OCI-LY1 (cell line): ENCODE measurements around the gene RALBP1.

Source experiments
- H2AFZ ChIP-seq: fragments of 200-600 bp; sonication (generic), shearing (Covaris generic); 2 replicates; pipeline ENCODE4 v1.6.0; 2014; ENCODE audit warnings: antibody characterized with exemption, mild to moderate bottlenecking, low read length
- H3F3A ChIP-seq: fragments of 200-600 bp; sonication (generic), shearing (Covaris generic); 2 replicates; pipeline ENCODE4 v1.6.0; 2014; ENCODE audit warnings: mild to moderate bottlenecking, antibody characterized with exemption, low read length, moderate library complexity; ENCODE audit not compliant: insufficient read depth
- H3K27ac ChIP-seq: fragments of 200-600 bp; sonication (generic); 2 replicates; pipeline ENCODE4 v1.5.1; 2014; ENCODE audit warnings: low read length, mixed run types, mild to moderate bottlenecking, low read depth; ENCODE audit not compliant: poor library complexity, severe bottlenecking
- H3K27me3 ChIP-seq: fragments of 200-600 bp; sonication (generic); 2 replicates; pipeline ENCODE4 v1.6.0; 2014; ENCODE audit warnings: antibody characterized with exemption, mild to moderate bottlenecking, low read length, moderate library complexity; ENCODE audit not compliant: insufficient read depth
- H3K36me3 ChIP-seq: fragments of 200-600 bp; sonication (generic); 2 replicates; pipeline ENCODE4 v1.6.1; 2014; ENCODE audit warnings: mild to moderate bottlenecking, antibody characterized with exemption, low read length, moderate library complexity, mixed read lengths; ENCODE audit not compliant: insufficient read depth
- H3K4me1 ChIP-seq: fragments of 200-600 bp; sonication (generic); 2 replicates; pipeline ENCODE4 v1.5.1; 2014; ENCODE audit warnings: mild to moderate bottlenecking, low read length, moderate library complexity; ENCODE audit not compliant: insufficient read depth, severe bottlenecking
- H3K4me2 ChIP-seq: fragments of 200-600 bp; sonication (generic), shearing (Covaris generic); 2 replicates; pipeline ENCODE4 v1.6.1; 2014; ENCODE audit warnings: low read length
- H3K4me3 ChIP-seq: fragments of 200-600 bp; sonication (generic); 2 replicates; pipeline ENCODE4 v1.5.1; 2014; ENCODE audit warnings: low read length, low read depth, mild to moderate bottlenecking, mixed read lengths; ENCODE audit not compliant: poor library complexity, severe bottlenecking
- H3K79me2 ChIP-seq: fragments of 200-600 bp; shearing (Covaris generic); 2 replicates; pipeline ENCODE4 v1.6.1; 2016; ENCODE audit warnings: mixed run types, low read length, mixed read lengths; ENCODE audit not compliant: insufficient read depth
- H3K9ac ChIP-seq: fragments of 200-600 bp; sonication (generic), shearing (Covaris generic); 2 replicates; pipeline ENCODE4 v1.6.1; 2014; ENCODE audit warnings: mild to moderate bottlenecking, low read length, mixed read lengths
- H3K9me2 ChIP-seq: fragments of 200-600 bp; sonication (generic), shearing (Covaris generic); 2 replicates; pipeline ENCODE4 v1.6.1; 2014; ENCODE audit warnings: low read depth, mild to moderate bottlenecking, low read length, mixed read lengths
- H3K9me3 ChIP-seq: fragments of 200-600 bp; shearing (Covaris generic); 2 replicates; pipeline ENCODE4 v1.6.1; 2014; ENCODE audit warnings: low read length, mixed read lengths
- H4K20me1 ChIP-seq: fragments of 200-600 bp; sonication (generic), shearing (Covaris generic); 2 replicates; pipeline ENCODE4 v1.6.0; 2016; ENCODE audit warnings: mild to moderate bottlenecking, low read length; ENCODE audit not compliant: insufficient read depth
- CTCF ChIP-seq: fragments of 200-600 bp; sonication (generic), shearing (Covaris generic); IDR thresholded peaks from 2 replicates; pipeline ENCODE4 v1.5.1; 2017; ENCODE audit warnings: mild to moderate bottlenecking, antibody characterized with exemption, low read length, moderate library complexity, mixed read lengths
- EZH2 ChIP-seq: fragments of 200-600 bp; sonication (generic), shearing (Covaris generic); IDR thresholded peaks from 2 replicates; pipeline ENCODE4 v1.8.0; 2017; ENCODE audit warnings: borderline replicate concordance, mixed run types, mild to moderate bottlenecking, antibody characterized with exemption, low read length, moderate library complexity, mixed read lengths

The RALBP1 gene

GRCh38 chr18:9444549-9444948 is 30.8 kb upstream of the RALBP1 start:
- H4K20me1 ChIP-seq: no peaks in the 10 kb centered on the region
- H2AFZ ChIP-seq: no peak overlapping the region
- H3K27ac ChIP-seq: no peak overlapping the region
- no peak overlapping the region for H3K9ac ChIP-seq
- no peaks in the 10 kb centered on the region for H3K79me2 ChIP-seq
- H3K36me3 ChIP-seq: no peaks in the 10 kb centered on the region
- no peak for TF ChIP-seq EZH2
- TF ChIP-seq CTCF: no peak
- H3K4me3 ChIP-seq: no peak overlapping the region
- peaks cover 15% of the 10 kb centered on the region; the same call in 1 of the 2 replicates for H3K9me3 ChIP-seq
- H3F3A ChIP-seq: no peaks in the 10 kb centered on the region
- H3K4me1 ChIP-seq: no peaks in the 10 kb centered on the region
- H3K4me2 ChIP-seq: no peak overlapping the region
- no peaks in the 10 kb centered on the region for H3K9me2 ChIP-seq
- no peaks in the 10 kb centered on the region for H3K27me3 ChIP-seq

- H3K4me3 ChIP-seq: no peak overlapping the region
- no peak overlapping the region for H3K4me2 ChIP-seq
- no peaks in the 10 kb centered on the region for H3K9me2 ChIP-seq
- H3K27me3 ChIP-seq: no peaks in the 10 kb centered on the region
- no peak overlapping the region for H2AFZ ChIP-seq
- no peaks in the 10 kb centered on the region for H3K79me2 ChIP-seq
- H3K36me3 ChIP-seq: no peaks in the 10 kb centered on the region
- H3K9ac ChIP-seq: no peak overlapping the region
- TF ChIP-seq EZH2 (no peak), CTCF (no peak)
- no peaks in the 10 kb centered on the region for H3F3A ChIP-seq
- peaks cover 15% of the 10 kb centered on the region; the same call in 1 of the 2 replicates for H3K9me3 ChIP-seq
- H3K4me1 ChIP-seq: no peaks in the 10 kb centered on the region
- H4K20me1 ChIP-seq: no peaks in the 10 kb centered on the region
- no peak overlapping the region for H3K27ac ChIP-seq
These were observed 28.5 kb upstream of the RALBP1 start for GRCh38 chr18:9446839-9447238.

GRCh38 chr18:9447334-9447733 is 28.0 kb upstream of the RALBP1 start:
- peaks cover 15% of the 10 kb centered on the region; the same call in 1 of the 2 replicates for H3K9me3 ChIP-seq
- TF ChIP-seq CTCF: no peak
- TF ChIP-seq EZH2: no peak

More at GRCh38 chr18:9447334-9447733, 28.0 kb upstream of the RALBP1 start:
- Histone ChIP-seq H3K79me2 (no peaks in the 10 kb centered on the region), H3K4me3 (no peak overlapping the region), H3K9me2 (no peaks in the 10 kb centered on the region), H3F3A (no peaks in the 10 kb centered on the region), H3K27me3 (no peaks in the 10 kb centered on the region), H3K4me1 (no peaks in the 10 kb centered on the region), H3K9ac (no peak overlapping the region), H3K27ac (no peak overlapping the region), H4K20me1 (no peaks in the 10 kb centered on the region), H3K36me3 (no peaks in the 10 kb centered on the region), H2AFZ (no peak overlapping the region), H3K4me2 (no peak overlapping the region)
